ENCODE data around the gene MXD4. TPM values are rescaled to one million over a fixed set of nuclear protein-coding genes. Genes with fewer than 3 reads are reported as not detected.

The MXD4 gene
- total RNA-seq, 4 donors from 2014 or later: 38.8 to 86.4 (median 59.2) TPM

- TF ChIP-seq, protein P1, sequence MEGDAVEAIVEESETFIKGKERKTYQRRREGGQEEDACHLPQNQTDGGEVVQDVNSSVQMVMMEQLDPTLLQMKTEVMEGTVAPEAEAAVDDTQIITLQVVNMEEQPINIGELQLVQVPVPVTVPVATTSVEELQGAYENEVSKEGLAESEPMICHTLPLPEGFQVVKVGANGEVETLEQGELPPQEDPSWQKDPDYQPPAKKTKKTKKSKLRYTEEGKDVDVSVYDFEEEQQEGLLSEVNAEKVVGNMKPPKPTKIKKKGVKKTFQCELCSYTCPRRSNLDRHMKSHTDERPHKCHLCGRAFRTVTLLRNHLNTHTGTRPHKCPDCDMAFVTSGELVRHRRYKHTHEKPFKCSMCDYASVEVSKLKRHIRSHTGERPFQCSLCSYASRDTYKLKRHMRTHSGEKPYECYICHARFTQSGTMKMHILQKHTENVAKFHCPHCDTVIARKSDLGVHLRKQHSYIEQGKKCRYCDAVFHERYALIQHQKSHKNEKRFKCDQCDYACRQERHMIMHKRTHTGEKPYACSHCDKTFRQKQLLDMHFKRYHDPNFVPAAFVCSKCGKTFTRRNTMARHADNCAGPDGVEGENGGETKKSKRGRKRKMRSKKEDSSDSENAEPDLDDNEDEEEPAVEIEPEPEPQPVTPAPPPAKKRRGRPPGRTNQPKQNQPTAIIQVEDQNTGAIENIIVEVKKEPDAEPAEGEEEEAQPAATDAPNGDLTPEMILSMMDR (IDR thresholded peaks at IDR 0.05): no peak
- no peak for TF ChIP-seq POLR2AphosphoS5 (IDR thresholded peaks at IDR 0.05)
- no peak for TF ChIP-seq POLR2A (IDR thresholded peaks at IDR 0.05; ENCODE audit: low read depth)
- TF ChIP-seq EP300 (IDR thresholded peaks at IDR 0.05): no peak
- Histone ChIP-seq H3K9me3 (no peaks in the 10 kb centered on the region), H3K27ac (replicated peaks in 1 of 4) (no peak overlapping the region), H3K4me3 (no peak overlapping the region), H3K36me3 (peaks cover 0 to 4% (median 0%) of the 10 kb centered on the region in 4 donors), H3K4me1 (peaks cover 0 to 16% (median 7%) of the 10 kb centered on the region in 4 donors), H3K27me3 (no peaks in the 10 kb centered on the region)
- intact Hi-C loops (cut with DNase I): no loop called here
- DNase-seq (ENCODE audit: extremely low spot score): no peak
- WGBS: 53% methylated on average over 6 of the region's 6 CpGs
Observed at GRCh38 chr4:2292646-2293108, 30.8 kb upstream of the MXD4 start.

DNA sequence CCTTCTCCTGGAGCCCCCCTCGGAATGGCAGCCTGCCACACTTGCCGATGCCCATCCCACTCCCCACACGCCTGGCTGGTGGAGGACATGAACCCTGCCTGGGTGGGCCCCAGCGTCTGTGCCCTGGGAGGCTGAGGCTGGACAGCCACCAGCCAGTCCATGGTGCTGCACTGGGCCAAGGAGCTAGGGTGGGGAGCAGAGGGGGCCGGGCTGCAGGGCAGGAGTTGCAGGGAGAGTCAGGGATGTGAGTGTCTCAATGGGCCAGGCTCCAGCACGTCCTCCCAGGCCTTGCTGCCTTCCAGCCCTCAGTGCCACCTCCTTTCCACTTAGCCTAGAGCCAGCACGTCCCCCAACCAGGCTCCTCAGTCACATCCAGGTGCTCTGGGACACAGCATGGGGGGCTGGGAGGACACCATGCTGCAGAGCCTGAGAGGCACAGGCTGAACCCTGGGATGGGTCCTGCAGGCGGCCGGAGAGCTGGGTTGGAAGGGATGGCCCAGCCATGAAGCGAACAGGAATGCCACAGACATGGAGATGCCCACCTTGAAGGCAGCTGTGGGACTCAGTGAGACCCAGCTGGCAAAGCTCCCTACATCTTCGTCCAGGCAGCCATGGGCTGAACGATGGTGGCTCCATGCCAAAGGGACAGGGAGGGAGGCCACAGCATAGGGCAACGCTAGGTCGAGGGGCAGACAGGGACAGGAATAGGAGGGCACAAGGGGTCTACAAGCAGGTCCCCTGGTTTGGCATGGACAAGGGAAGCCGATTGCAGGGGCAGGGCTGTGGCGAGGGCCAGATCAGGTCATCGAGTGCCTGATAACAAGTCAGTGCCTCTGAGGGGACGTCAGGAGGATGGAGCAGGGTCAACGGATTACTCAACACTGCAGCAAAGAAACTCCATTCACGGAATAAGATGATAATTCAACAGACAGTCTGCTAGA is 30.1 kb upstream of the MXD4 start:
- intact Hi-C loops (cut with DNase I): no loop called here
- Histone ChIP-seq H3K27me3 (no peaks in the 10 kb centered on the region), H3K36me3 (peaks cover 0 to 1% (median 0%) of the 10 kb centered on the region in 4 donors), H3K9me3 (no peaks in the 10 kb centered on the region), H3K27ac (replicated peaks in 1 of 4) (no peak overlapping the region), H3K4me1 (peaks cover 0 to 16% (median 7%) of the 10 kb centered on the region in 4 donors), H3K4me3 (no peak overlapping the region)
- TF ChIP-seq POLR2AphosphoS5 (IDR thresholded peaks at IDR 0.05) (no peak), POLR2A (IDR thresholded peaks at IDR 0.05; ENCODE audit: low read depth) (no peak), EP300 (IDR thresholded peaks at IDR 0.05) (no peak)
- TF ChIP-seq, protein P1 (IDR thresholded peaks at IDR 0.05): no peak
- no peak for DNase-seq (ENCODE audit: extremely low spot score)
- WGBS: 81% methylated on average over 14 of the region's 20 CpGs

DNA sequence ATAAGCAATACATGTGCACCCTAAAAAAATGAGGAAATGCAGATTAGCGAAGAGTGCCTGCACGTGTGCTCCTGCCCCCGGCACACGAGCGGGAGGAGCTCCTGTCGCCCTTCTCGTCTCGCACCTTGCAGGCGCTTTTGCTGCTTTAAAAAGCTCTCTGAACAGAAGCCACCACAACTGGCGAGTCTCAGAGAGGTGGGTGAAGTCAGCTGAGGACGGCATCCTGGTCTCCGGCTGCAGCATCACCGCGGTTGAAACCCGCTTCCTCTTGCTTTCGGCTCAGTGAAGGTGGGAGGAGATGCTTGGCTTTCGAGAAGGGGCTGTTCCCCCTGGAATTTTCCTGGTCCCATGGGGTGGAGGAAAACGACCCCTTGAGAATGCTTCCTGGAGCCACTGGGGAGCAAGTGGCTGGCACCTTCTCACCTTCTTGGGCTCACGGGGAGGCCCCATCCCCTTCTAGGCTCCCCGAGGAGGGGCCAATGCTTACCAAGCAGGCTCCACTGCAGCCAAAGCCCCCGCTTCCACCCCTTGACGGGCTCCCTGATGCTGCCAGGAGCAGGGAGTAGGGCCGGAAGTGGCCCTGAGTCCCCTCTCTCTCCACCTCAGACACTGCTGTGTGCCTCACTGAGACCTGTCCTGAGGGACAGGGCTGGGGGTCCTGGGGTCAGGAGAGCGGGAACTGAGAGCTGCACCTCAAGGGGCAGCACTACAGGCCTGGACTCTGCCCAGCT is 29.2 kb upstream of the MXD4 start:
- no peak for DNase-seq (ENCODE audit: extremely low spot score)
- peaks cover 0 to 16% (median 7%) of the 10 kb centered on the region in 4 donors for H3K4me1 ChIP-seq
- 86% methylated on average over 23 of the region's 24 CpGs for WGBS
- H3K4me3 ChIP-seq: no peak overlapping the region
- no peaks in the 10 kb centered on the region for H3K9me3 ChIP-seq
- intact Hi-C loops (cut with DNase I): no loop called here
- TF ChIP-seq POLR2AphosphoS5 (IDR thresholded peaks at IDR 0.05) (no peak), POLR2A (IDR thresholded peaks at IDR 0.05; ENCODE audit: low read depth) (no peak), EP300 (IDR thresholded peaks at IDR 0.05) (no peak)
- TF ChIP-seq, protein P1 (IDR thresholded peaks at IDR 0.05): no peak
- H3K27me3 ChIP-seq: no peaks in the 10 kb centered on the region
- no peaks in the 10 kb centered on the region for H3K36me3 ChIP-seq
- H3K27ac ChIP-seq (replicated peaks in 1 of 4): no peak overlapping the region

DNA sequence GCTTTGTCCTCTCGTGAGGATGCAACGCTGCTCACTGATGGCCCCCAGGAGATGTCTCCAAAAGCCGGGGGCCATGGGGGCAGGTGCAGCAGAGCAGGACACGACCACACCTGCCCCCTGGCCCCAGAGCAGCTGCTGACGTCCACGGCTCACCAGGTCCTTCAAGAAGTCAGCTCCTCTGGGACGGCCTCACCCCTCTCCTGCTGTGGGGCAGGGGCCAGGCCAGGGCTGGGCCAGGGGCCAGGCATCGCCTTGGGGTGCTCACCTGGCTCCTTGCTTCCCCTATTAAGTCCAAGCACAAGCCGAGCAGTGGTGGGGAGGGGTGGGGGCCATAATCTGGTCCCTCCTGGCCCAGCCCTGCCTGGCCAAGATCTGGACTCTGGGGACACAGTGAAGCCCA is 28.6 kb upstream of the MXD4 start:
- TF ChIP-seq, protein P1 (IDR thresholded peaks at IDR 0.05): no peak
- TF ChIP-seq POLR2AphosphoS5 (IDR thresholded peaks at IDR 0.05) (no peak), EP300 (IDR thresholded peaks at IDR 0.05) (no peak), POLR2A (IDR thresholded peaks at IDR 0.05; ENCODE audit: low read depth) (no peak)
- Histone ChIP-seq H3K9me3 (no peaks in the 10 kb centered on the region), H3K4me1 (peaks cover 0 to 16% (median 7%) of the 10 kb centered on the region in 4 donors), H3K4me3 (no peak overlapping the region), H3K27me3 (no peaks in the 10 kb centered on the region), H3K36me3 (no peaks in the 10 kb centered on the region), H3K27ac (replicated peaks in 1 of 4) (no peak overlapping the region)
- 100% methylated on average over 2 of the region's 9 CpGs for WGBS
- no peak for DNase-seq (ENCODE audit: extremely low spot score)
- intact Hi-C loops (cut with DNase I): no loop called here

Data from esophagus muscularis mucosa (tissue), 4 donors.